Measurements from ENCODE around the gene MEFV. TPM values are rescaled to one million over a fixed set of nuclear protein-coding genes. Genes with fewer than 3 reads are reported as not detected.

The MEFV gene
- total and polyA plus RNA-seq, 2 of the 13 experiments (the other 11 are each of a cell fraction or from before 2014, with no cell fraction given): 0.22 TPM; not detected in 1

- no peak; the same call in 1 of the 2 replicates for TF ChIP-seq ZFP91 (CRISPR knock-in tag; IDR thresholded peaks at IDR 0.05; ENCODE audit: borderline replicate concordance)
- no peak for TF ChIP-seq RFX5 (IDR thresholded peaks at IDR 0.05; ENCODE audit: low read depth, low read length)
- TF ChIP-seq SNAI1 (CRISPR knock-in tag; IDR thresholded peaks at IDR 0.05; ENCODE audit: borderline replicate concordance): no peak
- no peak for TF ChIP-seq ZNF317 (CRISPR knock-in tag; IDR thresholded peaks at IDR 0.05)
- no peak for TF ChIP-seq ZNF713 (CRISPR knock-in tag; IDR thresholded peaks at IDR 0.05)
- TF ChIP-seq NKX3-1 (CRISPR knock-in tag; IDR thresholded peaks at IDR 0.05): no peak
- no peak for TF ChIP-seq ZNF800 (CRISPR knock-in tag; IDR thresholded peaks at IDR 0.05)
- no peak for TF ChIP-seq CENPBD1 (CRISPR knock-in tag; IDR thresholded peaks at IDR 0.05; ENCODE audit: borderline replicate concordance, low read depth)
- TF ChIP-seq ZNF264 (CRISPR knock-in tag; IDR thresholded peaks at IDR 0.05): no peak
- TF ChIP-seq TFE3 (CRISPR knock-in tag; IDR thresholded peaks at IDR 0.05): 0 out of 2 replicates have a peak, but pooled peaks have one; percentile 59
- 0 out of 2 replicates have a peak, but pooled peaks have one; percentile 43 for TF ChIP-seq UBTF (CRISPR knock-in tag; IDR thresholded peaks at IDR 0.05)
- TF ChIP-seq MAF1 (CRISPR knock-in tag; IDR thresholded peaks at IDR 0.05; ENCODE audit: borderline replicate concordance): no peak
- peak; percentile 55 for TF ChIP-seq HDAC2 (CRISPR knock-in tag; IDR thresholded peaks at IDR 0.05)
- TF ChIP-seq ZKSCAN1 (IDR thresholded peaks at IDR 0.05; ENCODE audit: low read length): no peak
- TF ChIP-seq ZNF333 (CRISPR knock-in tag; IDR thresholded peaks at IDR 0.05; ENCODE audit: borderline replicate concordance): no peak
- no peak for TF ChIP-seq AGO1 (IDR thresholded peaks at IDR 0.05; ENCODE audit: low read depth, low read length, poor library complexity, severe bottlenecking)
- TF ChIP-seq RFX1 (IDR thresholded peaks at IDR 0.05): no peak
- TF ChIP-seq ZNF616 (CRISPR knock-in tag; IDR thresholded peaks at IDR 0.05; ENCODE audit: low read depth): no peak
- TF ChIP-seq MTA3 (CRISPR knock-in tag; IDR thresholded peaks at IDR 0.05): no peak
- no peak for TF ChIP-seq SNAPC2 (CRISPR knock-in tag; IDR thresholded peaks at IDR 0.05)
- no peak; the same call in 1 of the 2 replicates for TF ChIP-seq FOSL2 (CRISPR knock-in tag; IDR thresholded peaks at IDR 0.05)
- peak in 1 of 2 experiments; percentile 42; a peak in 1 of 4 replicates for TF ChIP-seq EP300 (IDR thresholded peaks at IDR 0.05; ENCODE audit: low read depth in 2 of 2, low read length in 2 of 2)
- no peak for TF ChIP-seq EP300 (CRISPR knock-in tag; IDR thresholded peaks at IDR 0.05; ENCODE audit: borderline replicate concordance)
Measured at GRCh38 chr16:3198334-3199072, 57.9 kb downstream of the MEFV start (continued).
